ENCODE data around the gene TAF4.

DNA sequence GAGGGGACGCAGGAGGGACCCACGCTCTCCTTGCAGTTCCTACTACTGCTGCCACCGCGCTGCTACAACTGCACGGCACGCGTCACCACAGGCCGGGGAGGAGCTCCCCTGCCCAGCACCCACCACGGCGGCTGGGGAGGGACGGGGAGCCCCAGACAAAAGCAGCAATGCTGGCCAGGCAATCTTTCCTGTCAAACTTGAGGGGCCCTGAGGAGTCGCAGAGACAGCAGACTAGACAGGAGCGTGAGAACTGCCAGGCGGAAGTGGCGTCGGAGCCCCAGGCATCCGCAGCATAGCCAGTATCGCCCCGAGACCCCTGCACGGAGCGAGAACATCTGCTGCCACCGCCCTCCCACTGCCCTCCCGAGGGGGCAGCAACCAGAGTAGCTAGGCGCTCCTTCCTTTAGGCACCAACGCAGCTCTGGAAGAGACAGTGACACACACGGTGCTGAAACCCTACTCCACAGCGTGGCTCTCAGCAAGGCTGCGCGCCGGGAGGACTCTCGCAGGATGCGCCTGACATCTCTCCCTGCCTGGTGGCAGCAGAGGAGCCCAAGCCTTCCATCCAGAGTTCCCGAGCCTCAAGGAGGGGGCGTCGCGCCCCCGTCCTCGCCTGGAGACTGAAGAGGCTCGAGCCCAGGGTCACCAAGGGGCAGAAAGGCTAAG, 2.2 kb downstream of the TAF4 start:
- TF ChIP-seq, protein P1, sequence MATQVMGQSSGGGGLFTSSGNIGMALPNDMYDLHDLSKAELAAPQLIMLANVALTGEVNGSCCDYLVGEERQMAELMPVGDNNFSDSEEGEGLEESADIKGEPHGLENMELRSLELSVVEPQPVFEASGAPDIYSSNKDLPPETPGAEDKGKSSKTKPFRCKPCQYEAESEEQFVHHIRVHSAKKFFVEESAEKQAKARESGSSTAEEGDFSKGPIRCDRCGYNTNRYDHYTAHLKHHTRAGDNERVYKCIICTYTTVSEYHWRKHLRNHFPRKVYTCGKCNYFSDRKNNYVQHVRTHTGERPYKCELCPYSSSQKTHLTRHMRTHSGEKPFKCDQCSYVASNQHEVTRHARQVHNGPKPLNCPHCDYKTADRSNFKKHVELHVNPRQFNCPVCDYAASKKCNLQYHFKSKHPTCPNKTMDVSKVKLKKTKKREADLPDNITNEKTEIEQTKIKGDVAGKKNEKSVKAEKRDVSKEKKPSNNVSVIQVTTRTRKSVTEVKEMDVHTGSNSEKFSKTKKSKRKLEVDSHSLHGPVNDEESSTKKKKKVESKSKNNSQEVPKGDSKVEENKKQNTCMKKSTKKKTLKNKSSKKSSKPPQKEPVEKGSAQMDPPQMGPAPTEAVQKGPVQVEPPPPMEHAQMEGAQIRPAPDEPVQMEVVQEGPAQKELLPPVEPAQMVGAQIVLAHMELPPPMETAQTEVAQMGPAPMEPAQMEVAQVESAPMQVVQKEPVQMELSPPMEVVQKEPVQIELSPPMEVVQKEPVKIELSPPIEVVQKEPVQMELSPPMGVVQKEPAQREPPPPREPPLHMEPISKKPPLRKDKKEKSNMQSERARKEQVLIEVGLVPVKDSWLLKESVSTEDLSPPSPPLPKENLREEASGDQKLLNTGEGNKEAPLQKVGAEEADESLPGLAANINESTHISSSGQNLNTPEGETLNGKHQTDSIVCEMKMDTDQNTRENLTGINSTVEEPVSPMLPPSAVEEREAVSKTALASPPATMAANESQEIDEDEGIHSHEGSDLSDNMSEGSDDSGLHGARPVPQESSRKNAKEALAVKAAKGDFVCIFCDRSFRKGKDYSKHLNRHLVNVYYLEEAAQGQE (IDR thresholded peaks at IDR 0.05; ENCODE audit: insufficient read depth in 1 of 2, low read depth in 2 of 2, low read length in 1 of 2): no peak
- TF ChIP-seq, protein P2, sequence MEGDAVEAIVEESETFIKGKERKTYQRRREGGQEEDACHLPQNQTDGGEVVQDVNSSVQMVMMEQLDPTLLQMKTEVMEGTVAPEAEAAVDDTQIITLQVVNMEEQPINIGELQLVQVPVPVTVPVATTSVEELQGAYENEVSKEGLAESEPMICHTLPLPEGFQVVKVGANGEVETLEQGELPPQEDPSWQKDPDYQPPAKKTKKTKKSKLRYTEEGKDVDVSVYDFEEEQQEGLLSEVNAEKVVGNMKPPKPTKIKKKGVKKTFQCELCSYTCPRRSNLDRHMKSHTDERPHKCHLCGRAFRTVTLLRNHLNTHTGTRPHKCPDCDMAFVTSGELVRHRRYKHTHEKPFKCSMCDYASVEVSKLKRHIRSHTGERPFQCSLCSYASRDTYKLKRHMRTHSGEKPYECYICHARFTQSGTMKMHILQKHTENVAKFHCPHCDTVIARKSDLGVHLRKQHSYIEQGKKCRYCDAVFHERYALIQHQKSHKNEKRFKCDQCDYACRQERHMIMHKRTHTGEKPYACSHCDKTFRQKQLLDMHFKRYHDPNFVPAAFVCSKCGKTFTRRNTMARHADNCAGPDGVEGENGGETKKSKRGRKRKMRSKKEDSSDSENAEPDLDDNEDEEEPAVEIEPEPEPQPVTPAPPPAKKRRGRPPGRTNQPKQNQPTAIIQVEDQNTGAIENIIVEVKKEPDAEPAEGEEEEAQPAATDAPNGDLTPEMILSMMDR (IDR thresholded peaks at IDR 0.05): no peak
- TF ChIP-seq POLR2AphosphoS5 (IDR thresholded peaks at IDR 0.05; ENCODE audit: low read depth, low read length) (no peak), SIN3A (IDR thresholded peaks at IDR 0.05; ENCODE audit: borderline replicate concordance, insufficient read depth, low read depth, low read length) (no peak), TCF7L2 (IDR thresholded peaks at IDR 0.05; ENCODE audit: low read depth, low read length) (no peak)

All from Panc1 (cell line).